Measurements from ENCODE around the gene CYTH4.
"Not testable (repeated sequence)": the region's sequence is repeated elsewhere in the genome, so short reads cannot be mapped to it uniquely, and the experiment has no call there.

The CYTH4 gene

DNA sequence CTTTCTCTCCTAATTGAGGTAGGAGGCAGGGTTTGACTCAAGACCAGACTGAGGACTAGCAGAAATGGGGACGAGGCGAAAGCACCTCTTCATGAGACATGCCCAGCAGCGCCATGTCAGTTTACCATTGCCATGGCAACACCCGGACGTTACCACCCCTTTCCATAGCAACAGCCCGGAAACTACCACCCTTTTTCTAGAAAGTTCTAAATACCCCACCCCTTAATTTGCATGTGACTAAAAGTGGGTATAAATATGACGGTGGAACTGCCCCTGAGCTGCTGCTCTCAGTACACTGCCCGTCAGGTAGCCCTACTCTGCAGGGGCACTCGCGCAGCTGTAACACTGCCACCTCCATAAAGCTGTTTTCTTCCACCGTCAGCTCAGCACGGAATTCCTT lies 32.3 kb upstream of the CYTH4 start:
- DNase-seq: no peak

DNA sequence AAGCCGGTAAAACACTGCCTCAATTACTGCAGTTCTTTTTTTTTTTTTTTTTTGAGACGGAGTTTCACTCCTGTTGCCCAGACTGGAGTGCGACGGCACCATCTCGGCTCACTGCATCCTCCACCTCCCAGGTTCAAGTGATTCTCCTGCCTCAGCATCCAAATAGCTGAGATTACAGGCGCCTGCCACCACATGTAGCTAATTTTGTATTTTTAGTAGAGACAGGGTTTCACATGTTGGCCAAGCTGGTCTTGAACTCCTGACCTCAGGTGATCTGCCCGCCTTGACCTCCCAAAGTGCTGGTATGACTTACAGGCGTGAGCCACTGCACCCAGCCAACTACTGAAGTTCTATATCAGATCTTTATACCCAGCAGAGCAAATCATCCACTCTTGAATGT lies 30.5 kb upstream of the CYTH4 start:
- not testable (repeated sequence) for DNase-seq

DNA sequence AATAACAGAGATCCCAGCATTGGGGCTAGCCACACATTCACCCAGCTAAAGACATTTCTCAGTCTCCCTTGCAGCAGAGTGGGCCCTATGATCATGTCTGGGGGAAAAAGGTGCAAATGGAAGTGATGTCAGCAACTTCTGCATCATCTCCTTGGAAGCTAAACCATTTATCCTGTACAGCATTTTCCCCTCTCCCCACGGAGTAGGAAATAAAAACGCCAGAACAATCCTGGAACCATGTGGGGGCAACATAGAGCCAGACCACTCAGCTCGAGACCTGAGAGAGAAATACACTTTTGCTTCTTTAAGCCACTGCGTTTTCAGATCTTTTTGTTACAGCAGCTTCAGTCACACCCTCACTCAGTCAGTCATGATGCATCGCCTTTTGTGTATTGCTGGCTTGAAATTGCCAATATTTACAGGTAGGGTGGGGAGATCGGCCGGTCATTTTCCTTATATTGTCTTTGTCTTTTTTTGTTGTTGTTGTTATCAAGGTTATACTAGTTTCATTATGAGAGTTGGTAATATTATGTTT lies 29.1 kb upstream of the CYTH4 start:
- DNase-seq: no peak

DNA sequence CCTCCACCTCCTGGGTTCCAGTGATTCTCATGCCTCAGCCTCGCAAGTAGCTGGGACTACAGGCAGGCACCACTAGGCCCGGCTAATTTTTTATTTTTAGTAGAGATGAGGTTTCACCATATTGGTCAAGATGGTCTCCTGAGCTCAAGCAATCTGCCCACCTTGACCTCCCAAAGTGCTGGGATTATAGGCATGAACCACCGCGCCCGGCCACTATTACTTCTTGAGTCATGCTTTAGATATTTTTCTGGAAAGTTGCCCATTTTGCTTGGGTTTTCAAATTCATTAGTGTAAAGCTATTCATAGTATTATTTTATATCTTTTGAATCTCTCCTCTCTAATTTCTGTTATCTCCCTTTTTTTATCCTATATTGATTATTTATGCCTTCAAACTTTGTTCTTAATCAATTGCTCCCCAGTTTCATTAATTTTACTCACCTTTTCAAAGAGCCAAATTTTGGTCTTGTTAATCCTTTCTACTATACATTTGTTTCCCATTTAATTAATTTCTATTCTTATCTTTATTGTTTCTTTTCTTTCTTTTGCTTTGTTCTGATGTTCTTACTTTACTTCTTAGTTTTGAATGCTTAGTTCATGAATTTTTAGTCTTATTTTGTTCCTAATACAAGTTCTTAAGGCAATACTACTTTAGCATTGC lies 28.0 kb upstream of the CYTH4 start:
- DNase-seq: no peak

DNA sequence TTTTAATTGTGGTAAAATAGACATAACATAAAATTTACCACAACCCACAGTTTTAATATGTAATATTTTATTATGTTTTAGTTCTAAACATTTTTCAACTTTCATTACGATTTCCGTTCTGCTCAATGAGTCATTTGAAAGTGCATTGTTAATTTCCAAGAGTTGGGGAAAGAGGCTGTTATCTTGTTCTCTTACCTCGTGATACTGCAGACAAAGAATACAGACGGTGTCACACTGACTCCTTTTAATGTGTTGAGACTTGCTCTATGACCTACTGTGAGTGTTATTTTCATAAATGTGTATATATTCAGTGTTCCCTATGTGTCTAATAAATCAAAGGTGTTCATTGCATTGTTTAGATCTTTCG lies 27.5 kb upstream of the CYTH4 start:
- no peak for DNase-seq

DNA sequence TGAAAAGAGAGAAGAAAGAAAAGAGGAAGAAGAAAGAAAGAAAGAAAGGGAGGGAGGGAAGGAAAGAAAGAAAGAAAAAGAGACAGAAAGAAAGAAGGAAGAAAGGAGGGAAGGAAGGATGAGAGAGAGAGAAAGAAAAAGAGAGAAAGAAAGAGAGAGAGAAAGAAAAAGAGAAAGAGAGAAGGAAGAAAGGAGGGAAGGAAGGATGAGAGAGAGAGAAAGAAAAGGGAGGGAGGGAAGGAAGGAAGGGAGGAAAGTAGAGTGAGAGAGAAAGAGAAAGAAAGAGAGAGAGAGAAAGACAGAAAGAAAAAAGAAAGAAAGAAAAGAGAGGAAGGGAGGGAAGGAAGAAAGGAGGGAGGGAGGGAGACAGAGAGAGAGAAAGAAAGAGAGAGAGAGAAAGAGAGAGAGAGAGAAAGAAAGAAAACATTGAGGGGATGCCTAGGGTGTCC lies 26.7 kb upstream of the CYTH4 start:
- DNase-seq: no peak

DNA sequence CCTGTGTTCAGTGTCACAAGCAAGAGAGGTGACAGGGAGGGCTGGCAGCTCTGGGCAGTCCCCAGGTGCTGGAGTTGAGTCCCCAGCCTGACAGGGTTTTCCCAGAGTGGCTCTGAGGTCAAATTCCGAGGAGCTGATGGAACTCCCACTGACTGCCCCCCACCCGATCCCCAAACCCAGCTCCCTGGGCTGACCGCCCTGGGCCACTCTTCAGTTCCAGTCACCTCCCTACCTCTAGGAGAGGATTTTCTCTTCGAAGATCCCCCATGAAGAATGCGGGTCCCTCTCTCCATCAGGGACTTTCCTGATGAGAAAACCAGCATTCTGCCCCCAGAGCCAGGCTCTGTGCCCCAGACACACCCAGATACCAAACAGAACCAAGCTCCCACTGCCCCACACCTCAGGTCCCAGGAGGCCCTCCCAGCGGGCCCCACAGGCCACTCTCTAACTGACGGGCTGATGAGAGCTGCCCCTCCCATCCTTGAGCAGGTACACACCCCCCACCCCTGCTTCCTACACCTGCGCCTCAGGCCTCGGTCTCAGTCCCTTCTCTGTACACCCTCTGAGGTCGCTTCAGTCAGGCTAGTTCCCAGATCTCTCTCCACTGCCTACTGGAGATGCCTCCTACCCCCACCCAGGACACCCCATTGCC lies 26.1 kb upstream of the CYTH4 start:
- no peak for DNase-seq

DNA sequence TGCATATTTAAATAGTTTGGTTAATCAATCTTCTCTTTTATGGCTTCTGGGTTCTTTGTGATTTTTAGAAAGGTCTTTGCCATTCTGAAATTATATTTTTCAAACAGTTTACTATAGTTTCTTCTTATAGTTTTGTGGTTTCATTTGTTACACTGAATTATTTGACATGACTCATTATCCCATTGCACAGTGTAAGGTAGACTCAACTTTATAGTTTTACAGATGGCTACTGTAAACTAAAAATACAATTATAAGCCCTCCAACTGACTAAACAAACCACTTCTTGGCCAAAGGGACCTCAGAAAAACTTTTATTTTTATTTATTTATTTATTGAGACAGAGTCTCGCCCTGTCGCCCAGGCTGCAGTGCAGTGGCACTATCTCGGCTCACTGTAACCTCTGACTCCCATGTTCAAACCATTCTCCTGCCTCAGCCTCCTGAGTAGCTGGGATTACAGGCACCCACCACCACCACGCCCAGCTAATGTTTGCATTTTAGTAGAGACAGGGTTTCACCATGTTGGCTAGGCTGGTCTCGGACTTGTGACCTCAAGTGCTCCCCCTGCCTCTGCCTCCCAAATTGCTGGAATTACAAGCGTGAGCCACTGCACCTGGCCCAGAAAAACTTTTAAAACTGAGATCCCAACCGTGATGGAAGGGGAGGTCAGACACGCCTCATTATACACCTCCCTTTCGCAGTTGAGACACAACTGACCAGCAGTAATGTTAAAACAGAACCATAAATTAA lies 24.1 kb upstream of the CYTH4 start:
- DNase-seq: no peak

DNA sequence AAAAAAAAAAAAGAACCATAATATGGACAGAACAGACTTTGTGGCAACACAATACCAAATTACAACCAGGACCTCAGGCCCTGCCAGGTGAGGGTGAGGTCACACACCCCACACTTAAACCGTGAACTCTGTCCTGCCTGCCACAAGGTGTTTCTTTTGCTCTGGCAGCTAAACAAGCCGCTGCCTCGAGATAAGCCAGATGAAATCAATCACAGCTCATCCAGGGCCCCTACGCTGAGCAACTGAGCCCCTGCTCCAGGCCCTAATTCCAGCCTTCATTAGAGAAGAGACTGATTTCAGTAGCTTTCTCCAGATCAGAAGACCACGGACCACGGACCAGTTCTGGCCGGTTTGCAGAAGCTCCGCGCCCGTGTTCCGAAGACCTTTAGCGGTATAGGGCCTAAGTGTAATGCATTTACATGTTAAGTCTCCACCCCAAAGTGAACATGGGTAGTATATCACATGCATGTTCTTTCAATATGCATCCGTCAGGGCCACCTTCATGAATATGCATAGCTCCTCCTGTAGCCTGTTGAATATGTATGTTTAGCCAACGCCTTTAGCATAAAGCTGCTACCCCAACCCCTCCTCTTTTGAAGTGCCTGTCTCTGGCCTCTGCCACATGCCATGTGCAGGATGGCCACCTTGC lies 23.4 kb upstream of the CYTH4 start:
- no peak for DNase-seq

DNA sequence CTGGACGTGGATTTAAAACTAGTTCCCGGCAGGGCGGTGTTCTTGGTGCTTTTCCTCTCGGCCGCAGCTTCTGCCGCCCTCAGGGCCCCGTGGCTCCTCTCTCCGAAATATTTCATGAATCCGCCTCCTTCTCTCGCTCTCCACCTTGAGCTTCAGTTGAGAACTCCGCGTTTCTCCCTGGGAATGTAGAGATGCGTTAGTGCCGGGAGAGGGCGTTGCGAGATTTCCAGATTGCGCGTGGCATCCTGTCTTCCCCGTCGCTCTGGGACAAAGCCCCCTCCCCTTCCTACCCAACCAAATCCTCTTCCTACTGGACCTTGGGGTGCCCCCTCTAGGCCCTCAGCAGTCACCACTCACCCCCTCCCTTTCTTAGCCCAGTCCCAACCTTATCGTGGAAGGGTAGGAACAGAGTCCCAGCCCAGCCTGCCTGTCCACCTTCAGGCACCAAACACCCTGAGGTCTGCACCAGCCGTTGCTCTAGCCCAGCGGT lies 22.7 kb upstream of the CYTH4 start:
- DNase-seq: peak in 1 of 2 donors; percentile 42

DNA sequence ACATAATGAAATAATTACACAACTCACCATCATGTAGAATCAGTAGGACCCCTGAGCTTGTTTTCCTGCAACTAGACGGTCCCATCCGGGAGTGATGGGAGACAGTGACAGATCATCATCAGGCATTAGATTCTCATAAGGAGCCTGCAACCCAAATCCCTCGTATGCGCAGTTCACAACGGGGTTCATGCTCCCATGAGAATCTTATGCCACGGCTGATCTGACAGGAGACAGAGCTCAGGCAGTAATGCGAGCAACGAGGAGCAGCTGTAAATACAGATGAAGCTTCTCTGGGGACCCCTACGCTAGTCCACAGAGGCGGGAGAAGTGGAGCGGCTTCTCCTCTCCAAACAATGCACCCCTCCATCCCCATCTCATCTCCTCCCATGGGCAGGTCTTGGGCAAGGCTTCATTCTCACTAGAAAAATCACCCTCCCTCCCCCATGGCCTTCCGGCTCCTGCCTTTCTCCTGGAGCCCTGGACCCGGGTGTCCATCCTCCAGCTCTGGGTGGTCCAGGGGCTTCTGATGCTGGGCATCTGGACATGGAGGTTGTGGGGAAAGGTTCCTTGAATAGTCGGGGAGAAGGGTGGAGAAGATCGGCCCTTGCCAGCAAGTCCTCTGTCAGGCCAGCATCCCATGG lies 22.0 kb upstream of the CYTH4 start:
- no peak for DNase-seq

DNA sequence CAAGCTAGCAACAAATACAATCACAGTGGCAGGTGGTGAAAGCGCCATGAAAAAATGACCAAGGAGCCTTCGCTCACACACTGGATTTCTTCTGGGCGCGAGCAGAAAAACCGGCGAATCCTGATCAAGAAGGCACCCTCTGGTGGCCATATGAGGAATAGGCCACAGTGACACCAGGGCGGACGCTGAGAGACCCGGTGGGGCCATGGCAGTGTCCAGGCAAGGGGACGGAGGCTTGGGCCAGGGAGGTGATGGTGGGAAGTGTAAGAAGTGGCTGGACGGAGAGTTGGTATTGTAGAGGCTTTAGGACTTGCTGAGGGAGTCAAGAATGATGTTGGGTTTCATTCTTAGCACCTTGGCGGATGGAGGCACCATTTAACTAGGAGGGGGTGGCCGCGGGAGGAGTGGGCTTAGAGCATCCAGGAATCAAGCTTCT lies 21.4 kb upstream of the CYTH4 start:
- DNase-seq: peak; percentile 41 to 44

DNA sequence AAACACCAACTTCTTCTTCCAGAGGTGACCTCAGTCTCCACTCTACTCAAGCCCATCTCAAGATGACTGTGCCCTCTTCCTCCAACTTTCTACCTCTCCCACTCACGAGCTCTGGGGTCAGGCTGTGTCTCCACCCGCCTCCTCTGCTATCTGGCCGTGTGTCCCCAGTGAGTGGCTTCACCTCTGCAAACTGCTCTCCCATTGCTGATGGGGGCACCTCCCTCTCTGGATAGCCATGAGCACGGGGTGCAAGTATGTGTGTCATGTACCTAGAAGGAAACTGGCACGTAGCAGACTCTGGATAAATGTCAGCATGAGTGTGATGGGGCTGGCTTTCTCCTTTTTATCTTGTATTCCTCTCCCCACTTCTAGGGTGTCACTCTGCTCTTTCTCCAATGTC lies 20.0 kb upstream of the CYTH4 start:
- DNase-seq: no peak

DNA sequence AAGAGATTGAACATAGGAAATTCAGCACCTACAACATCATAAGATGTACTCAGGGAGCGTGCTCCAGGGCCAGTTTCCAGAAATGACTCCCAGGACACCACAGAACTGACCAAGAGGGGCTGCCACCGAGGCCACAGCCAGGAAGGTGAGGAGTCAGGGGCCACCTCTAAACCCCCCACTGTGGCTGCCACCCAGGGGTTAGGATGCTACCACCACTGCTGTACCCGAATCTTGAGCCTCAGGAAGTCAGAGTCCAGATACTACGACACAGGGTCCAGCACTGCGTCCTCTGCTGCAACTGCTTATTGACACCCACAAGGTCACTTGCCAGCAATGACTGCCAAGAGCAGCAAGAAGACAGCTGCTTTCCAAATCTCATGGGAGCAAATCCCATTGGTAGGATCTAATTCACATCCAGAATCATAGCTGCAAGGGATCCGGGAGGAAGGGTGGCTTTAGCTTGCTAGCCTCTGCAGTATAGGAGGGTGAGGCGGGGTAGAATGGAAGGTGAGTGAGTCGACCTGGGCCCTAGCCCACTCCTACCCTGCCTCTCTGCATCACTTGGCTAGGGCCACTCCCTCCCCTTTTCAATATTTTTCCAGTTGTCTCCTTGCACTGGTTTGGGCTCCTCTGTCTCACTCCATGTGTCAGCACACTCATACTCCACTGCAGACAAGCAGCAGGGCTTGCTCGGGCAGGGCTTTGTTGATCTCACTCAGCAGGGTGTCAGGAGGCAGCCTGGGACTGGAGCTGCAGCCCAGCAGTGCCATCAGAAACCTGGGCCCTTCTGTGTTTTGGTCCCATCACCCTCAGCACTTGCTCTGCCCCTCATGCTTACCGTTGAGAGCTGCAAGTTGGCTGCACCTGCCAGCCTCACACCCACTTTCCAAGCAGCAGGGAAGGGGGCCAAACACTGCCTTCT lies 18.1 kb upstream of the CYTH4 start:
- no peak for DNase-seq

DNA sequence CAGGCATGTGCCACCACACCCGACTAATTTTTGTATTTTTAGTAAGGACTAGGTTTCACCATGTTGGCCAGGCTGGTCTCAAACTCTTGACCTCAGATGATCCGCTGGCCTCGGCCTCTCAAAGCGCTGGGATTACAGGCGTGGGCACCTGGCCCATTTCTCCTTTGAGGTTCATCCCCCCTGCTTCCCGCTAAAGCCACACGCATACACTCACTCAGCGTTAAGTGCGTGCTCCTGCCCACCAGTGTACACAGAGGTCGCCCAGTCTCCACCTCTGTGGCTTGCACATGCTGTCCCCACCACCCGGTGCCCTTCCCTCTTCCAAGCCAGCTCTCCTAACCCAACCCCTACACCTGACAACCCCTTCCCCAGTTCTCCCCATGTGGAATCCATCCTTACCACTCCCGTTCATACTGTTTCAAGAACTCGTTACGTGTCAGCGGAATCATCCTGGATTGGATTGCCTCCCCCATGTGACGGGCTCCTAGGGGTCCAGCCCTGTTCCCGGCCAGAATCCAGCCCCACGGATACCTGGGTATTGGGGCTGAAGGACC lies 15.7 kb upstream of the CYTH4 start:
- DNase-seq: no peak

DNA sequence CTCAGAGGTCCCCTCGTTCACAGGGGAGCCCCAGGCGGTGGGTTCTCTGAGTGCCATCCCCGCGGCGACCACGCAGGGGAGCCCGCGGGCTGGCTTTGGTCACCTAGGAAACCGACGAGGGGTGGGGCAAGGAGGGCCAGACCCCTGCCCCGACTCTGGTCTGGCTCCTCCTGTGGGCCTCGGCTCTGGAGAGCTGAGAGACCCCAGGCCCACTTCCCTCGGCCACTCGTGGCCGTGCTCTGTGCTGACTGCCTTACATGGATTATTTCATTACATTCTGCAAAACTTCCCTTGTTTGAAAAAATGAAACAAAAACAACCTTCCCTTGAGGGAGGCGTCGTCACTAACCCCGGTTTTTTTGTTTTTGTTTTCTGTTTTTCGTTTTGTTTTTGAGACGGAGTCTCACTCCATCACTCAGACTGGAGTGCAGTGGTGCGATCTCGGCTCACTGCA lies 15.1 kb upstream of the CYTH4 start:
- DNase-seq: peak in 1 of 2 donors; percentile 45

DNA sequence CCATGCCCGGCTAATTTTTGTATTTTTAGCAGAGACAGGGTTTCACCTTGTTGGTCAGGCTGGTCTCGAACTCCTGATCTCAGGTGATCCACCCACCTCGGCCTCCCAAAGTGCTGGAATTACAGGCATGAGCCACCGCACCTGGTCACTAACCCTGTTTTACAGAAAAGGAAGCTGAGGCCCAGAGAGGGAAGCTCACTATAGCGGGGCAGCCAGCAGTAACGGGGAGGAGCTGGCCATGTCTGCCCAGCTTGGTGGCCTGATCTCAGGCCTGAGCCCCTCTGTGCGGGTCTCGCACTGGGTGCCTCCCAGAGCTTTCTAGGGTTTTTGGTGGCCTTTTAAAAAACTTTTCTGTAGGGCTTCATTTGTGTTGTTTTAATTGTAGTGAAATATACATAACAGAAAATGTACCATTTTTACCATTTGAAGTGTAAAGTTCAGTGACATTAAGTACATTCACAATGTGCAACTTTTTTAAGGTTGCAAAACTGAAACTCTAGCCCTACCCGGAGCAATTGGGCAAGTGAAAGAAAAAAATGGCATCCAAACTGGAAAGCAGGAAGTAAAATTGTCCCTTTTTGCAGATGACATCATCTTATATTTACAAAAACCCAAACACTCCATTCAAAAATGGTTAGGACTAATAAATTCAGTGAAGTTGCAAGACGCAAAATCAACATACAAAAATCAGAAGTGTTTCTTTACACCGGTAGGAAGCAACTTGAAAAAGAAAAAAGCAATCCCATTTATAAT lies 14.5 kb upstream of the CYTH4 start:
- DNase-seq: peak in 1 of 2 donors; percentile 27

DNA sequence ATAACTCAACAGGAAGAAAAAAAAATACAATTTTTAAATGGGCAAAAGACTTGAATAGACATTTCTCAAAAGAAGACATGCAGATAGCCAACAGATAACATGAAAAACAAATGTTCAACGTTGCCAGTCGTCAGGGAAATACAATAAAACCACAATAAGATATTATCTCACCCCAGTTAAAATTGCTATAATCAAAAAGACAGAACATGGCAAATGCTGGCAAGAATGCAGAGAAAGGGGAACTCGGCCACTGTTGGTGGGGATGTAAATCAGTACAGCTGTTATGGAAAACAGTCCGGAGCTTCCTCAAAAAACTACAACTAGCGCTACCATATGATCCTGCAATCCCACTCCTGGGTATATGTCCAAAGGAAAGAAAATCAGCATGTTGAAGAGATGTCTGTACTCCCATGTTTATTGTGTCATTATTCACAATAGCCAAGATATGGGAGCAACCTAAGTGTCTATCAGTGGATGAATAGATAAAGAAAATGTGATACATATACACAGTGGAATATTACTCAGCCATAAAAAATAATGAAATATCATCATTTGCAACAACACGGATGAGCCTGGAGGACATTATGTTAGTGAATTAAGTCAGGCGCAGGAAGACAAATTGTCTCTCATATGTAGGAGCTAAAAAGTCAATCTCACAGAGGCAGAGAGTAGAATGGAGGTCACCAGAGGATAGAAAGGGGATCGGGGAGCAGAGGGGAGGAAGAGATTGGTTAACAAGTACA lies 12.2 kb upstream of the CYTH4 start:
- DNase-seq: peak in 1 of 2 donors; percentile 79

DNA sequence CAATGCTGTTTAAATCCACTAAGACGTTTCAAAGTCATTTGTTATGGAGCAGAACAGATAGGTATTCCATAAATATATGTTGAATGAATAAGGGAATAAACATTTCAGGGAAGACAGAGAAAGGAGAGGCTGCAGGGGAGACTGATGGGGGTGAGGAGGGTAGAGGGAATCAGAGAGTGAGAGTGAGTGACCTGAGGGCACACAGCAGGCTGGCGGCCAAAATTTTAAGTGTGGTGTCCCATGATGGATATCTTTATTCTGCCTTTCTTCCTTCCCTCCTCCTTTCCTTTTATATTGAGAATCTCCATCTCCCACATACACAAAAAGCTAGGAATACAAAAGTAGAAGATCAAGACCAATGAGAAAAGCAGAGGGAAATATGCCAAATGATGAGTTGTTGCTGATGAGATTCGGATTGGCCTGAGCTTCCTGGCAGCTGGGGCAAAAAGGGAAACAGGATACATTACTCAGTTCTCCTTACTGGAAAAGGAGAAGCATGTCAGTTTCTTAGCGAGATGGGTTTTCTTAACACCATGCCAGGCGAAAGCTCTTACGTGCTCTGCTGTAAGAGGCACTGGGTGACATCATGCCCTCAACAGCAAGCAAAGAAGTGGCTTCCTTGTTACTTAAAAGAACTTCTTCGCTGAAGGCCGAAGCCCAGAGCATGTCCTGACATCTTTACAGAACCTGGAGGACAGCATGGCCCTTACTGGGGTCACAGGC lies 11.2 kb upstream of the CYTH4 start:
- peak; percentile 18 to 30 for DNase-seq
